ENCODE results near the gene HSD11B1L.
"Not testable (repeated sequence)": the region's sequence is repeated elsewhere in the genome, so short reads cannot be mapped to it uniquely, and the experiment has no call there.

The HSD11B1L gene

GRCh38 chr19:5719961-5720790 is 39.3 kb downstream of the HSD11B1L start, which contains the start of the genes CATSPERD and LONP1:
CATSPERD (plus strand) TSS chr19:5720637; CDS start chr19:5720738, 101 bp downstream.
LONP1 (minus strand) TSS chr19:5720146; CDS start chr19:5720132, 14 bp downstream.
- in situ Hi-C loops (cut with MboI; ENCODE audit: low sequenced_read_pairs) = no loop called here

GRCh38 chr19:5727453-5728050 is 46.7 kb downstream of the HSD11B1L start:
- in situ Hi-C loops (cut with MboI; ENCODE audit: low sequenced_read_pairs) = no loop called here

GRCh38 chr19:5733172-5733571 is 52.3 kb downstream of the HSD11B1L start:
- in situ Hi-C loops (cut with MboI; ENCODE audit: low sequenced_read_pairs) = not testable (repeated sequence)

Data from HL-60/S4 treated with retinoic acid at 250 ng/mL for 4 days and 3 days (cell line).